Testis (tissue), 2 donors: ENCODE results near the gene SDF4.

ENCODE experiments used
- CTCF ChIP-seq, 3 experiments: fragments of 450-650 bp in 2 of 3; fragments of 200-600 bp in 1 of 3; sonication (generic) in 1 of 3; IDR thresholded peaks; one replicate each; pipeline ENCODE4 v1.5.1; 2016 to 2019; ENCODE audit warnings: antibody characterized with exemption in 3 of 3, mild to moderate bottlenecking in 2 of 3, moderate library complexity in 1 of 3
- POLR2A ChIP-seq: fragments of 450-650 bp; IDR thresholded peaks from one replicate; pipeline ENCODE4 v1.6.1; 2017; ENCODE audit warnings: antibody characterized with exemption, mild to moderate bottlenecking, moderate library complexity

- TF ChIP-seq CTCF (IDR thresholded peaks at IDR 0.05) (no peak), POLR2A (no peak)
Measured at GRCh38 chr1:1275836-1276235, 44.0 kb upstream of the SDF4 start.
